GM12892 (cell line): Measurements from ENCODE around the gene CDK5.
"Not testable (repeated sequence)": the region's sequence is repeated elsewhere in the genome, so short reads cannot be mapped to it uniquely, and the experiment has no call there.

Experiments
- DNase-seq: peaks from one replicate; pipeline ENCODE4 v3.0.0; 2011; ENCODE audit not compliant: insufficient read length
- FAIRE-seq: peaks from 2 replicates; lab custom pipeline; 2011; peaks lifted over from hg19 to GRCh38; lab: Jason Lieb, UNC
- POLR2A ChIP-seq: IDR thresholded peaks from 2 replicates; pipeline ENCODE4 v1.6.1; 2011; ENCODE audit warnings: low read depth, low read length, control low read depth
- POLR2AphosphoS5 ChIP-seq: IDR thresholded peaks from 2 replicates; pipeline ENCODE4 v1.6.1; 2011; ENCODE audit warnings: low read depth, low read length, control low read depth
- TAF1 ChIP-seq: IDR thresholded peaks from 2 replicates; pipeline ENCODE4 v1.6.1; 2011; ENCODE audit warnings: low read depth, mild to moderate bottlenecking, control low read depth, low read length, borderline replicate concordance

CDK5 gene

DNA sequence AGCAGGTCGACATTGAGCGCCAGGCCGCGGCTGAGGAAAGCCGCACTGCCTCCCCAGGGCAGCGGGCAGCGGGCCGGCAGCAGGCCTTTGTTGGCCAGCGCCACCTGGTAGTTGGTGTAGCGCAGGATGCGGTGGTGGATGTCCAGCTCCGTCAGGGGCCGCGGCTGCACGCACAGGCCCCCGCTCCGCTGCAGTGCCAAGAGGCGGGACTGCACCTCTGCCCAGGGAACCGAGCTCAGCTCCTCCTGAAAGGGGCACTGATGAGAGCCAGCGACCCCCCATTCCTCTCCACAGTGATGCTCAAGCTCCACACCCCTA is 38.6 kb downstream of the CDK5 start:
- TF ChIP-seq POLR2AphosphoS5, result no peak
- DNase-seq (no peak), FAIRE-seq (no peak)

DNA sequence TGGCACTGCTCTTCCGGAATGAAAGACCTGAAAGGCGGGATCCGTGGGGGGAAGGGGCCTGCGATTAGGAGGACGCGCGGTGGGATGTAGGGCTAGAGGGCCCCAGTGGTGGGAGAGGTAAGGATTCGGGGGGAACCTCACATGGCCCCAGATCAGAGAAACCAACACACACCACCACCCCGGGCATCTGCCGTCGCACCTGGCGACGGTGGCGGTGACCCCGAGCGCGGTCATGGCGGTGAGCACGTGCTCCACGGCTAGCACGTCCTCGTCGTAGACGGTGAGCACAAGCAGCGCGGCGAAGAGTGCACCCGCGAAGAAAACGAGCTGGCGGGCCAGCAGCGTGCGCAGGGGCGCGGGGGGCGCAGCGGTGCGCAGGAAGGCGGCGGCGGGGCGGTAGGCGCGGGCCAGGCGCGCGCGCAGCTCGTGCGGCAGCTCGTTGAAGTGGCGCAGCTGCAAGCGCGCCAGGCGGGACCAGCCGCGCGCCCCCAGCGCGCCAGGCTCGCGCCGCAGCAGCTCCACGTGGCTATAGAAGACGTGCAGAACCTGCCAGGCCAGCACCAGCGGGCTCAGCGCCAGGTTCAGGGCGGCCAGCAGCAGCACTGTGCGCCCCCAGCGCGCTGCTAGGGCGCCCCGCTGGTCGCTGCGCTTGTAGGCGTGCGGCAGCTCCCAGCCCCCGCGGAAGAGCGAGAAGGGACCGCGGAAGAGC is 39.1 kb downstream of the CDK5 start:
- TF ChIP-seq POLR2A (no peak), TAF1 (no peak), POLR2AphosphoS5 (no peak)
- FAIRE-seq, result no peak
- no peak for DNase-seq

DNA sequence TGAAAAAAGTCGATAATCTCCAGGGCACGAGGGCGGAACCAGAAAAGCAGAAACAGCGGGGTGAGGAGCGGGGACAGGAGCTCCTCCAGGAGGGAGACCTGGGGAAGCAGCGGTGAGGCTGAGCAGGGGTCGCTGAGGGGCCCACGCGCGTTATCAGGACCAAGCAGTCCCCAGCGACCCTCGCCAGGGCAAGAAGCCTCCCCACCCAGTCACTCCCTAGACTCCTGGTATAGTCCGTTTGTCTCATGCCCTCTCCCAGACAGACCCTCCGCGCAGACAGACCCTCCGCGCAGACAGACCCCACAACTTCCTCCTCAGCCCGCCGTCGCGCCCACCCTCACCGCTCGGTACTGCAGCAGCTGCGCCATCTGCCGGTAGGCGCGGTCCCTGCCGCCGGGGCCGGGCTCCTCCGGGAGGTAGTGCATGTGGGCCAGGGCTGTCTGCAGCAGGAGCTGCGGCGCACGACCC is 39.7 kb downstream of the CDK5 start:
- TF ChIP-seq TAF1, result no peak
- FAIRE-seq (peak; percentile 78), DNase-seq (peak; percentile 76)

DNA sequence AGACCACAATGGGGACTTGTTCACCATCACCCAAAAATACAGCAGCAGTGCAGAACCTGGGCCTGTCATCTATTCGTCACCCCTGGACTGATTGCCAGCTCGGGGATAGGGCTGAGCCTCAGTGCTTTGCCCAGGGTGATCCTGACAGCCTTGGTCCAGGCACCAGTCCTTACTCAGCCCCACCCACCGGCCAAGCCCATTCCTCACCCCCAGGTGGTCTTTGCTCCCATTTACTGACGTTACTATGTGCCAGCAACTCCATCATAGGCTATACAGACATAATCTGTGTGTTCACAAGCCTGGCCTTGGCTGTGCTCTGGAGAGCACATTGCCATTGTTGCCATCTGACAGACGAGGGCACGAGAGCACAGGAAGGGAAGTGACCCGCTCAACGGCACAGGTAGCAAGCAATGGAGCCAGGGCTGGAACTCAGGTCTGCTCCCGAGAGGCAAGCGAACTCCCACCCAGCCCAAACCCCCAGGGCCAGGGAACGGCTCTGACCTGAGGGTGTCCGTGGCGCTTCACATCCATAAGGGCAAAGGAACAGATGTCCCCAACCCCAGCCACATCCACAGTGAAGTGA is 40.2 kb downstream of the CDK5 start:
- TF ChIP-seq TAF1 (no peak), POLR2AphosphoS5 (no peak), POLR2A (no peak)
- FAIRE-seq, result no peak
- no peak for DNase-seq

DNA sequence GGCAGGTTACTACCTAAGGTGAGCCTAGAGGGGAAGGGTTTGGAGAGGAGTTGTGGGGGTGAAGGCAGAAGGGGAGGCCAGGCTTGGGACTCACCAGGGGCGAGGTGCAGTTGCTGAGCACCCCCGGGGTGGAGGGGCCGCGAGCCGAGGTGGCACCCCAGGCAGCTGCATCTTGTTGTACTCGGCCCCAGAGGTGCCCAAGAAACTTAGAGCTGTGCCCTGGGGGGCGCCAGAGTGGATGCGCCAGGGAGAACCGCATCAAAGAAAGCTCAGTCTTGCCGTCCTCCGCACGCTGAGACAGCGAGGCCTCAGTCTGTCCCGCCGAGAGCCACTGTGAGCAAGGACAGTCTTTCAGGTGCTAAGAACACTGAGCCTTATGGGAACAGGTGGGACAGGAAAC is 40.8 kb downstream of the CDK5 start:
- FAIRE-seq (no peak), DNase-seq (no peak)
- no peak for TF ChIP-seq POLR2A
- TF ChIP-seq TAF1, result no peak
- no peak for TF ChIP-seq POLR2AphosphoS5

GRCh38 chr7:151016505-151016904 is 41.2 kb downstream of the CDK5 start:
- TF ChIP-seq TAF1 (no peak), POLR2A (no peak), POLR2AphosphoS5 (no peak)
- DNase-seq (no peak), FAIRE-seq (no peak)

GRCh38 chr7:151015967-151016366 is 41.7 kb downstream of the CDK5 start:
- no peak for DNase-seq
- no peak for TF ChIP-seq POLR2A
- no peak for TF ChIP-seq POLR2AphosphoS5
- TF ChIP-seq TAF1, result no peak
- no peak for FAIRE-seq

- TF ChIP-seq POLR2AphosphoS5, result no peak
- no peak for TF ChIP-seq POLR2A
- no peak for TF ChIP-seq TAF1
- no peak for FAIRE-seq
- no peak for DNase-seq
These were observed 42.7 kb downstream of the CDK5 start for GRCh38 chr7:151014950-151015349.

GRCh38 chr7:151013733-151014497 is 43.8 kb downstream of the CDK5 start:
- FAIRE-seq (peak; percentile 82), DNase-seq (peak; percentile 67)
- TF ChIP-seq POLR2AphosphoS5, result no peak
- no peak for TF ChIP-seq POLR2A
- TF ChIP-seq TAF1, result no peak

DNA sequence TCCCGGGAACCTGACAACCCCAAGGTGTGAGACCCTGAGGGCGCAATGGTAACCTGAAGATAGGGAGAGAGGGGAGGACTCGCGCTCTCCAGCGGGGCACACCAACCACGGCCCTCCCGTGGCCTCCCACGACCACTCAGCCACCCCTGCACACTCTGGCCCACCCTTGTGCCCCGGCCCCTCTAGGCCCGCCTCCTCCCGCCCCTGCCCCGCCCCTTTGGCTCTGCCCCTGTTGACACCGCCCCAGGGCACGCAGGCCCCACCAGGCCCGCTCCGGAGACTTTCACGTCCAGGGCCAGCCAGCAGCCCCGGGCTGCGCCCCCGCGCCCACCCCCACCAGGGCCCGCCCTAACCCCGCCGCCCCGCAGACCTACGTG is 44.4 kb downstream of the CDK5 start:
- FAIRE-seq (no peak), DNase-seq (no peak)
- TF ChIP-seq POLR2AphosphoS5 (no peak), TAF1 (no peak), POLR2A (no peak)

GRCh38 chr7:151012911-151013347 is 44.8 kb downstream of the CDK5 start:
- DNase-seq, result no peak
- TF ChIP-seq POLR2AphosphoS5 (no peak), POLR2A (no peak), TAF1 (no peak)
- no peak for FAIRE-seq

DNA sequence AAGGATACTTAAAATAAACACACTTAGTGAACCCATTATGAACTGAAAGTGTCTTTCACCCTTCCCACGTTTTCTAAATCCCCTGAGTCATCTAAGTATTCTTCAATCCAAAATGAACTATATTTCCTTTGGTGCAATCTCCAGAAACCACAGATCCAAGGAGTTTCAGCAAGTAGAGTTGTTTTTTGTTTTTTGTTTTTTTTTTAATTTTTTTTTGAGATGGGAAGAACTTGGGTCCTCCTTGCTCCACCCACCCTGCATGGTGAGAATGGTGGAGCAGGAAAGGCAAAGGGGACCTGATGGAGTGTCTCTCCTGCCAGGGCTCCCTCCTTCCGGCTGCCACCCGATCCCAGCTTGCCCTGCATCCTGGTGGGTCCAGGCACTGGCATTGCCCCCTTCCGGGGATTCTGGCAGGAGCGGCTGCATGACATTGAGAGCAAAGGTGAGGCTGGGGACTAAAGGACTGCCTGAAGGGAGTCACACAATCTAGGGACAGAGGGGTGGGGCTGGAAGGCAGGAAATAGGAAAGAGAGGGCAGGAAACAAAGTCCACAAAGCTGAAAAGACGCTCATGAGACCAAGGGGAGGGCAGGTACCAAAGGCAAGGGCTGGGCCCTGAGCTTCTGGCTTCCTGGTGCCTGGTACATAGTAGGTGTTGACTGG is 45.5 kb downstream of the CDK5 start:
- DNase-seq (no peak), FAIRE-seq (no peak)
- TF ChIP-seq POLR2AphosphoS5 (no peak), TAF1 (no peak), POLR2A (no peak)

GRCh38 chr7:151011616-151012015 is 46.1 kb downstream of the CDK5 start:
- FAIRE-seq, DNase-seq: not testable (repeated sequence)
